Stimulated activated CD8-positive, alpha-beta memory T cell treated with anti-CD3 and anti-CD28 coated beads, Interleukin-12 subunit alpha, Interleukin-12 subunit beta, amount 100 ng/mL, for 24 hours (primary cell): ENCODE results near the gene TEC.
"Not testable (repeated sequence)": the region's sequence is repeated elsewhere in the genome, so short reads cannot be mapped to it uniquely, and the experiment has no call there.

Source experiments
- DNase-seq: peaks from one replicate; pipeline ENCODE4 v3.0.0-alpha.2; 2020; ENCODE audit errors: extremely low read depth

Gene TEC

DNA sequence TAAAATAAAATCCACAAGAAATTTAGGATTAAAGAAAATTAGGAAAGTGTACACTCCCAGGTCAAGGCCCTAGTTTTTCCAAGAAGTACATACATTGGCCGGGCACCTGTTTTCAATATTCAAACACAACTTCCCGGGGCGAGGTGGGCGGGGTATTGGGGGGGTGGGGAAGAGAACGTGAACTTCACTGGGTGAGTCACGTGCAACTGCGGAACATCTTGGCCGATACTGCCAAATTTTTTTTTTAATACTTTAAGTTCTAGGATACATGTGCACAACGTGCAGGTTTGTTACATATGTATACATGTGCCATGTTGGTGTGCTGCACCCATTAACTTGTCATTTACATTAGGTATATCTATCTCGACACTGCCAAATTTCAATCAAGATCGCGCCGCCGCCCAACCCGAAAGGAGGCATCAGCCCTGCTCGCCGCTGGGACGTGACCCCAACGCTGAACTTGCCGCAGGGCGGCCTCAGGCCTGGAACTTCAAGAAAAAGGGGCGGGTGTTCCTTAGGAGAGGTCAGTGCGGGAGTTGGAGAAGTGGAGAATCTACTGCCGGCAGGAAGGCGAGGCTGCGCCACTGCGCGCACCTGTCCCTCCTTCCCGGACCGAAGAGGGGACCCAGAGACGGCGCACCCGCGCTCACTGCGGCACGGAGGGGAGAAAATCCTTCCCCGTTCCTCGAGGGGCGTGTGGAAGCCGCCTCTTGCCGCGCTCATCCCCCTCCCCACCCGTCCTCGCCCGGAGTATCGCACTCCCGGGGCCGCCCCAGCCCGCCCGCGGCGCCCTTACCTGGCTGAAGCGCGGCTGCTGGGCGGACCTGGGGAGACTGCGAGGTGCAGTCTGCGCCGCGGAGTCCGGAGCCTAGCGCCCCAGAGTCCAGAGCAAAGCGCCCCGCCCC is at the start of gene TEC:
Gene TEC (minus strand): TSS at position 883 of the 905 bp plus-strand sequence. CDS start 41,224 bp downstream, outside the sequence.
- DNase-seq: no peak

DNA sequence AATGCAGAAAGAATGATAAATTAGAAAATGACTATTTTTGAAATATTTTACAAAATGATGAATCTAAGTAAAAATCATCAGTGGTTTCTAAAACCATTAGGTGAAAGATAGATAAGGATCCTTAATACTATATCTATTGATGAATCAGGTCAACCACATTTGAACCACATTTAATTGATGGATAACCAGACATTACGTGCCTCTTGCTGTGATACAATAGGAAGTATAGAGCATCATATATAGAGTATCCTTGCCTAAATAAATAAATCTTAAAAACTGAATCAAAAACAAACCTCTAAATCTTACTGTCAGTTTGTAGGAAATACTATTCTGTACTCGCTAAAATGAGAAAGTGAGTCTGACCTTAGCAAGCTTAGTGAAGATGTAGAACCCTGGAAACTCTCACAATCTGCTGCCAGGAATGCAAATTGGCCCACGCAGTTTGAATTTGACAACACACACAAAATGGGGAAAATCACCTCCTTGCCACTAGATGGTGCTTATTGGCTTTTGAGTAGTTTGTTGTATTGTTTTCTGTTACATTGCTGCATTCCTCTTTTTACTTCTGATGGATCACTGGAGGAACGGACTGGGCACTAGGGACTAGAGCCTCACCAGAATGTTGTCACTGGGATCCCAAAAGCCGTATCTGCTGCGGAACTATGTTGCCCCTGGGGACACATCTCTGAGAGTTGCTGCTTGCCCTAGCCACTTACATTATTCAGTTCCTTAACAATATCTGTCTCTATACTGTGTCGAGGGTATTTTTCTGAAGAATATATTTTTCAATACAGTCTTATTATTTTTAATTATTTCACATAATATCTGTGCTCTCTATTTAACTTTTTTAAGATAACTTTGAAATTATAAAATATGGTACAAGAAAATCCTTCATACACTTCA is 46.3 kb upstream of the TEC start:
- DNase-seq: no peak

DNA sequence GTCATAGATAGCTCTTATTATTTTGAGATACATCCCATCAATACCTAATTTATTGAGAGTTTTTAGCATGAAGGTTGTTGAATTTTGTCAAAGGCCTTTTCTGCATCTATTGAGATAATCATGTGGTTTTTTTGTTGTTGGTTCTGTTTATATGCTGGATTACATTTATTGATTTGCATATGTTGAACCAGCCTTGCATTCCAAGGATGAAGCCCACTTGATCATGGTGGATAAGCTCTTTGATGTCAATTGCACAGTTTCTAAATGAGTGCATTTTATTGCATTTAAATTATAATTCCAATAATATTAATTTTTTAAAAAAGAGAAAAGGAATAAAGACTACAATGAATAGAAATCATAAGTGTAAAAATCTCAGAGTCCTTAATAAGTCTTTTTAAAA is 45.1 kb upstream of the TEC start:
- not testable (repeated sequence) for DNase-seq

DNA sequence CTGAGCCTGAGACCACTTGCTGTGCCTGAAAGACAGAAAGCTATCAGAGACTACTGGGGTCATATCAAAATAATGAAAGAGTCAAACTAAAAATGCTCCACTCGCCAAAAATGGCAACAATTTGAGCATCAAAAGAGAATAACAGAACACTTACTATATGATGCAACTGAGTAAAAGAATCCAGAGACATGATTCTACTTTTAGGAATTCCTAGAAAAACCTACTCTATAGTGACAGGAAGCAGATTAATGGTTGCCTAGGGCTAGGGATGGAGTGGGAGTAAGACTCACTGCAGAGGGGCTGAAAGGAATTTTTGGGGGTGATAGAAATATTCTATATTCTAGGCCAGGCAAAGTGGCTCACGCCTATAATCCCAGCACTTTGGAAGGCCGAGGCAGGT is 42.3 kb upstream of the TEC start:
- DNase-seq: no peak

DNA sequence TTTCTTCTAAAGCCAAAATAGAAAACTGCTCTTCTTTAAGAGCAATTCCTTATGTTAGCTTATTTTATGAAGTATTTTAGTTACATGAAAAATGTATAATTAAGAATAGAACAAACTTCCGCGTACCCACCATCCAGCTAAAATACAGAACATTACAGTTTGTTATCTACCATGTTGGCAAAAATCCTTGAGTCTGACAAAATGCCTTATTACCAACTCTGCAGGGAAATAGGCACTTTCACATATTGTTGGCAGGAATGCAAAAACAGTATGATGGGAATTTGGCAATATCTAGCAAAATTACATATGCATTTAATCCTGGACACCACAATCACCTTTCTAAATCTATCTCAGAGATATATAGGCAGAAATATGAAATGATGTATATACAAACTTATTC is 39.3 kb upstream of the TEC start:
- no peak for DNase-seq

DNA sequence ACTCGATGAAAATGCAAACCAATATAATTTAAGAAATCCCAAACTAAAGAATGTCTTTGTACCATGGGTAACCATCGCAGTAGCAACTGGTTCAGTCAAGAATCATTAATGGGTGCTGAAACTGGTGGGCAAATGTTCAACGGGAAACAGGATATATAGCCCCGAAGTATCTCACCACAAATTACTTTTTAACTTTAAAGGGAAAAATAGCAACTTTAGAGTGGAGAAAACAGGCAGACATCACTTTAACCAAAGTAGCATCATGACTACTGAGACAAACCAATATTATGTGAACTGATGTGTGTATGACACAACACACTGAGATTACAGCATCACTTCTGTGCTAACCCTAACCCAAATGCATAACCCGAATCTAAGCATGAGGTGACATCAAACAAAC is 37.9 kb upstream of the TEC start:
- no peak for DNase-seq

DNA sequence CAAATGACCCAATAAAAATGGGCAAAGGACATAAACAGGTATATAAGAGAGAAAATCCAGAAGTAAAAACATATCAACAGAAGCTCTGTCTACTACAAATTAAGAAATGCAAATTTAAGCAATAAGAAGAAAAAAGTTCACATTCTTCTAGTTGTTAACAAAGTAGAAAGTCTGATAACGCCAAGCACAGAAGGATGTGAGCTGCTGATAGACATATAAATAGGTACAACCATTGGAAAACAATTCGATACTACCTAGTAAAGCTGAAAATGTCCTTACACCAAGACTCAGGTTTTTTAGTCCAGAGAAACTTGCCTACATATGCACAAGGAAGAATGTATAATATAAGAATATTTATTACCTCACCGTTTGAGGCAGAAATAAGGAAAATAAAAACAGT is 35.9 kb upstream of the TEC start:
- DNase-seq: no peak

DNA sequence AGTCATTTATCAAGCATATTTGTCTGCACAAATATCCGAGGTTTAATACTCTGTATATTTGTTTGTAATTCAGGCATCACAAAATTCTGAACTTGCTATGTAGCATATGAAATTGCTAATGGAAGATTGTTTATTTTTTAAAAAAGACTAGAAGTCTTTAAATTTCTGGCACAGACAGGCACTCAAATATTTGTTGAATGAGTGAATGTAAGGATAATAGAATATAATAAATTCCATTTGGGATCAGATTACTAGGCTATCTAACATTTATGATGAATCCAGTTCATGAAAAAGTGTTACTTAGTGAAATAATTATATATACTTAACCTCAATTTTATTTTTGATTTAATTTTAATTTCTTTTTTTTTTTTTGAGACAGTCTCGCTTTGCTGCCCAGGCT is 30.4 kb upstream of the TEC start:
- DNase-seq: no peak

DNA sequence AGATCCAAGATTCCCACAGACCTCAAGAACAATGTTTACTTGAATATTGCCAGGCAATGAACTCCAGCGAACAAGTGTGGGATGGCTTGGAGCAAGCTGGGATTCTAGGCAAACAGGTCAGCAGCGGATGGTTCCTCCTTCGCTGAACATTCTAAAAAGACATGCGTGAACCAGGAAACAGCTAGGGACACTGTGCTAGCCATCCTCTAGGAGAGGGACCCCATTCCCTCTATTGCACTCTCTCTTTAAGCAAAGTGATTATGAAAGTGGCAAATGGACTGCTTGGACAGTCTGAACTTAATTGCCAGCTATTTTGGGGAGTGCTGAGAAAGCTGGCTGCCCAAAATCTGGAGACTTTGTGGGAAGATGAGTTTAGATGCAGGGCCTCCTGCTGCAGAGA is 29.9 kb upstream of the TEC start:
- no peak for DNase-seq

DNA sequence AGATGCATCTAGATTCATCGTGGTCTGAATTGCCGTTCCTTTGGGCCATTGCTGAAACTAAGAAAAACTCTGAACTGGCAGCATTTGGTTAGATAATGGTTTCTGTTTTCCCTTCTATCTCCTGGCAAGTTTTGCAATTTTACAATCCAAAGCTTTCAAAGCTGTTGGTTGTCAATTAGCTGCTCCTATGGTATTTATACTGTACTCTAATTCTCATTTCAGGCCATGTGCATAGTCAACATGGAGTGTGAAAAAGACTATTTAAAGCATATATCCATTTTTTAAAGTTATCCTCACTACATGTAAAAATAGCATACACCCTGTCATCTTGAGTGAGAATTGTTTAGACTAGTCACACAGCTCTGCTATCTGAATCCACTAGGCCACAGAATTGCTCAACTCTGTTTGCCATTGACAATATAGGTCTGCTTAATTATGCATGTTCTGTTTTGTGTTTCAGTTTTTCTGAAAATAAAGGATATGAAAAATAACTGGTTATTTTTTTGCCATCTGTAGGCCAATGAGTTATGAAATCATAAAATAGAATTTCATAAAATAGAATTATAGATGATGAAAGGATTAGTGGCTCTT is 27.7 kb upstream of the TEC start:
- no peak for DNase-seq

DNA sequence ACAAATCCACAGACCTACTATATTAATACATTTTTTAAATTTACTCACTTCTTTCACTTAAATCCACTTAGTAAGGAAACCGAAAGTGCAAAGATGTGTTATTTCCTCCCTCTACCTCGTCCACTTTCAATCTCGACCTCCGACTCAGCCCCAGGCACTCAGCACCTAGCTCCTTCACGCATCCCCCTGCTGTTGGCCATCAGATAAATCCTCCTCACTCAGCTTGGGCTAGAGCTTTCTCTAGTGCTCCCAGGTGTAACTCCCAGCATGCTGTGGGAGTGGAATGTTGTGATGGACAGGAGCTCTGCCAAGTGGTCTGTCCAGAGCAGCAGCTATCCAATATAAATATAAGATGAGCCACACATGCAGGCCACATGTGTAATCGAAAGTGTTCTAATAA is 26.7 kb upstream of the TEC start:
- no peak for DNase-seq

DNA sequence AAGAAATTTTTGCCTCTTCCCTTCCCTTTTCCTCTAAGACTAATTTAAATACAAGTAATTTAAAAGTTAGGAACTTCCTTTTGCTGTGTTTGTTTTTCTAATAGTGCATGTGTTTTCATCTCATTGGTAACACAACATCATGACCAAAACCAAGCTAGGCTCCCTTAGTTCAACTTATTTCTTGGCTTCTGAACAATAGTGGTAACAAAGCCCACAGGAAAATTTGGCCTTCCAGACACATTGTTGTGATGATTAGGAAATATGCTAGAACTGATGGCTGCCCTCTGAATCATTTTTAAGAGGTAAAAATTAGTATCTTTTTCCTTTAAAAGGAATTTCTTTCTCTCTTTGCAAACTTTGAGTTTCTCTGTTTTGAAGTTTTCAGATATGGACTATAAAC is 25.5 kb upstream of the TEC start:
- no peak for DNase-seq

DNA sequence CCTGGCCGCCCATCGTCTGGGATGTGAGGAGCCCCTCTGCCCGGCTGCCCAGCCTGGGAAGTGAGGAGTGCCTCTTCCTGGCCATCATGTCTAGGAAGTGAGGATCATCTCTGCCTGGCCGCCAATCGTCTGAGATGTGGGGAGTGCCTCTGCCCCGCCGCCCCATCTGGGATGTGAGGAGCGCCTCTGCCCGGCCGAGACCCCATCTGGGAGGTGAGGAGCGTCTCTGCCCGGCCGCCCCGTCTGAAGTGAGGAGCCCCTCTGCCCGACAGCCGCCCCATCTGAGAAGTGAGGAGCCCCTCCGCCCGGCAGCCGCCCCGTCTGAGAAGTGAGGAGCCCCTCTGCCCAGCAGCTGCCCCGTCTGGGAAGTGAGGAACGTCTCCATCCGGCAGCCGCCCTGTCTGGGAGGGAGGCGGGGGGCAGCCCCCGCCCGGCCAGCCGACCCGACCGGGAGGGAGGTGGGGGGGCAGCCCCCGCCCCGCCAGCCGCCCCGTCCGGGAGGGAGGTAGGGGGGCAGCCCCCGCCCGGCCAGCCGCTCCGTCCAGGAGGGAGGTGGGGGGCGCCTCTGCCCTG is 22.7 kb upstream of the TEC start:
- DNase-seq: not testable (repeated sequence)

DNA sequence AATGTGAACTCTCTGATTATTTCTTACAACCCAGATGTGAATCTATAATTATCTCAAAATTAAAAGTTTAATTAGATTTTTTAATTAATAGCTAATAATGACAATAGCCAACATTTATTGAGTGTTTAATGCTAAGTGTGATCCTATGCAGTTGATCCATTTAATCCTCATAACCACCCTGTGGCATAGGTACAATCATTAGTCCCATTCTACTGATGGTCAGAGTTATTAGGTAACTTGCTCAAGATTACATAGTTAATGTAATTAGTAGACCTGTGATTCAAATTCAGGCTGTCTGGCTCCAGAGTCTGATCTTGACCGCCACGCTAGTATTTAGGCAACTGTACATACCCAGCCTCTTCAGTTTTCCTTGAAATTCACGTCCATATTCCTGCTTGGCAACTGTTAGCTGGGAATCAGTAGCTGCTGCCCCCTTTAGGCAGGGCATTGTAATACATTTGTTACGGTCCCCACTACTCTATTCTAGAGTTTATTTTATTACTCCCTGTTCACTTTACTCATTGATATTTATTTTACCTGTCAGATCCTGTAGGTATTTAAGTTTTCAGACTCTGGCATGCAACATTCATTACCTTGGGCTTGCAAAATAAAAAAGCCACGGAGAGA is 20.6 kb upstream of the TEC start:
- DNase-seq: no peak

DNA sequence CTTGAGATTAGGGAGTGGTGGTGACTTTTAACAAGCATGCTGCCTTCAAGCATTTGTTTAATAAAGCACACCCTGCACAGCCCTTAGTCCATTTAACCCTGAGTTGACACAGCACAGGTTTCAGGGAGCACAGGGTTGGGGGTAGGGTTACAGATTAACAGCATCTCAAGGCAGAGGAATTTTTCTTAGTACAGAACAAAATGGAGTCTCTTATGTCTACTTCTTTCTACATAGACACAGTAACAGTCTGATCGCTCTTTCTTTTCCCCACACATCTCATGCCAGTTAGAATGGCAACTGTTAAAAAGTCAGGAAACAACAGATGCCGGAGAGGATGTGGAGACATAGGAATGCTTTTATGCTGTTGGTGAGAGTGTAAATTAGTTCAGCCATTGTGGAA is 16.4 kb upstream of the TEC start:
- DNase-seq: not testable (repeated sequence)

DNA sequence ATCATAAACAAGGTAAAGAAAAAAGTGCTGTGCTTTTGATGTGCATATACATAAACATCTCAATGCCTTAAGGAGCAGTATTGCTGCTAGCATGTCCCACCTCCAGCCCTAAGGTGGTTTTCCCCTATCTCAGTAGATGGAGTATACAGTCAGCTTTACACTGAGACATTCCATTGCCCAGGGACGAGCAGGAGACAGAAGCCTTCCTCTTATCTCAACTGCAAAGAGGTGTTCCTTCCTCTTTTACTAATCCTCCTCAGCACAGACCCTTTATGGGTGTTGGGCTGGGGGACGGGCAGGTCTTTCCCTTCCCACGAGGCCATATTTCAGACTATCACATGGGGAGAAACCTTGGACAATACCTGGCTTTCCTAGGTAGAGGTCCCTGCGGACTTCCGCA is 16.0 kb upstream of the TEC start:
- DNase-seq: not testable (repeated sequence)

DNA sequence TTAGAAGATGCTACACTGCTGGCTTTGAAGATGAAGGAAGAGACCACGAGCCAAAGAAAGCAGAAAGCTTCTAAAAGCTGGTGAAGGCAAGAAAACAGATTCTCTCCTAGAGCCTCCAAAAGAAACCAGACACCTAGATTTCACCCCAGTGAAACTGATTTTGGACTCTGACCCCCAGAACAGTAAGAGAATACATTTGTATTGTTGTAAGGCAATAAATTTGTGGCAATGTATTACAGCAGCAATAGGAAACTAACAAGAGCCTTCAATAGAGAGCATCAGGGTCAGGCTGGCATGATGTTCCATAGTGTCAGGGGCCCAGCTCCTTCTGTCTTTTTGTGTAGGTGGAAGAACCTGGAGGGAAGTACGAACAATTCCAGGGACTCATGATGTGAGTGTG is 6.0 kb upstream of the TEC start:
- DNase-seq: no peak

DNA sequence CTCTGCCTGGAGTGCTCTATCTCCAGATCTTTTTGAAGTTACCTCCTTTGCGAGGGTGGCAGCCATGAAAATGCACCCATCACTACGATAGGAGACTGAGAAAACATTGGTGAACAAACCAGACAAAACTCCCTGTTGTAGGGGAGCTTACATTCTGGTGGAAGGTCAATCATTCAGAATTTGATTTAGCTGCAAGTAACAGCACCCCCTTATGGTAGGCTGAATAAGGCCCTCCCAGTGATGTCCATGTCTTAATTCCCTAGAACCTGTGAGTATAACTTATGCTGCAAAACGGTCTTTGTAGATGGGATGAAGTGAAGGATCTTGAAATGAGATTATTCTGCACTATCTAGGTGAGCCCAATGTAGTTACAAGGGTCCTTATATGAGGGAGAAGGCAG is 5.6 kb upstream of the TEC start:
- DNase-seq: no peak

DNA sequence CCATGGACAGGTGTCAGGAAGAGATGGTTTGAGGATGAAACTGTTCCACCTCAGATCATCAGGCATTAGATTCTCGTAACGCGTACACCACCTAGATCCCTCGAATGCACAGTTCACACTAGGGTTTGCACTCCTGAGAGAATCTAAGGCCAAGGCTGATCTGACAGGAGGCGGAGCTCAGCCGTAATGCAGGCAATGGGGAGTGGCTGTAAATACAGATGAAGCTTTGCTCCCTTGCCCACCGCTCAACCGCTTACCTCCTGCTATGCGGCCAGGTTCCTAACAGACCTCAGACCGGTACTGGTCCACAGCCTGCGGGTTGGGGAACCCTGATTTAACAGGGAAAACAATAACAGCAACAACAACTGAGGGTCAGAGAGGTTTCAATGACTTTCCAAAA is 2.0 kb upstream of the TEC start:
- DNase-seq: no peak

DNA sequence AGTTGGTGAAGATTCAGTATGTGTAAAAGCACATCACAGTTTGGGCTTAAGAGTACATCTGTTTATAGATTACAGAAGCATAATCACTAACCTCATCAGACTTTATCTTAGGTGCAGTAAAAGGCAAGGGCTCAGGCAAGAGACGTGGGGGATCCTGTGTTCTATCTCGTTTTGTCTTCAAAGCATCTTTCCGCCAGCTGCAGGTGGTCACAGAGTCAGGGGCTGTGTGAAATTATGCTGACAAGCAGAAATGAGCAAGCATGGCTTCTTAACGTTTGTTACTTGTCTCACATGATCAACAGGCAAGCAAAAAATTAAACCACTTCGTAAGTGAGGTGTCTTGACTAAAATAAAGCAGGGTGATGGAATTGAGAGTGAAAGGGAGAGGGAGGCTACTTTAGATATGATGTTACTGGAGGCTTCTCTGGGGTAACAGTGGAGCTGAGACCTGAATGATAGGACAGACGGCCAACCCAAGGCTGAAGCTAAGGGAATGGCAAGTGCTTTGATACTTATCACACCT is 1.4 kb upstream of the TEC start:
- DNase-seq: no peak

DNA sequence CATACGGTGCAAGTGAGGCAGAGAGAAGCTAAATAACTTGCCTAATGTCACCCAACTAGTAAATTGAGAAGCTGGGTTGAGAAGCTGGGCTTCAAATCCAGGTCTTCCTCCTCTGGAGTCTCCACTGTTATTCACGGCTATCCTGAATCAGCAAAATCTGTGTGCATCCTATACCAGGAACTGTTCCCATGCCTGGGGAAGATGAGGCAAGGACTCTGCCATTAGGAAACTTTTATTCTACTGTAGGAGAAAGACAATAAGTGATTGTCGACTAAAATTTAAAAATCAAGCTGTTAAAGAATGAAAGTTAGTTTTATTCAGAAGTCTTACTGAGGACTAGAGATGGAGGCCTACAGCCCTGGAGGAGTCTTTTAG is 872 bp upstream of the TEC start:
- no peak for DNase-seq
